Activated B cell treated with CpG ODN at 0.5 μM for 24 hours (primary cell): ENCODE data around the gene REM1. TPM values are rescaled to one million over a fixed set of nuclear protein-coding genes. Genes with fewer than 3 reads are reported as not detected.
A peak's percentile ranks its signal among the peaks of the same experiment; 100 is the strongest.
"Not testable (repeated sequence)": the region's sequence is repeated elsewhere in the genome, so short reads cannot be mapped to it uniquely, and the experiment has no call there.

ENCODE experiments used
- ATAC-seq: fragments of 200-7000 bp; cut with Tn5 transposase; one replicate; pipeline ENCODE4 v1.10.0; 2021; ENCODE audit warnings: low read depth, mild to moderate bottlenecking, moderate library complexity
- CTCF ChIA-PET: fragments of 350-600 bp; sonication (Branson Sonifier 250); formaldehyde crosslinking; loops from one replicate; lab custom pipeline; 2021; ENCODE audit warnings: antibody characterized with exemption; lab: Charles Lee
- POLR2A ChIA-PET: fragments of 350-600 bp; sonication (Branson Sonifier 250); formaldehyde crosslinking; loops from one replicate; lab custom pipeline; 2021; ENCODE audit warnings: antibody characterized with exemption; lab: Charles Lee
- DNase-seq: peaks from one replicate; pipeline ENCODE4 v3.0.0; 2022
- H3K27ac Mint-ChIP-seq: one replicate; pipeline ENCODE4 v1.8.0; 2020; ENCODE audit warnings: mixed read lengths
- H3K27me3 Mint-ChIP-seq: one replicate; pipeline ENCODE4 v1.8.0; 2021; ENCODE audit warnings: mixed read lengths
- H3K36me3 Mint-ChIP-seq: one replicate; pipeline ENCODE4 v1.8.0; 2021; ENCODE audit warnings: low read depth, mixed read lengths
- H3K4me1 Mint-ChIP-seq: one replicate; pipeline ENCODE4 v1.8.0; 2021; ENCODE audit warnings: mixed read lengths
- H3K4me3 Mint-ChIP-seq: one replicate; pipeline ENCODE4 v1.8.0; 2020; ENCODE audit warnings: mild to moderate bottlenecking, mixed read lengths
- H3K9me3 Mint-ChIP-seq: one replicate; pipeline ENCODE4 v1.8.0; 2020; ENCODE audit warnings: mixed read lengths
- intact Hi-C: fragments of 100-400 bp; cut with micrococcal nuclease; formaldehyde crosslinking; loops from one replicate; pipeline ENCODE4 v1.15.1; 2024
- total RNA-seq: library from RNA; stranded (reverse); gene quantifications from 2 replicates; pipeline ENCODE4 v1.2.3, GENCODE V29; 2022
- TF ChIP-seq, protein P1 (sequence below): fragments of 200-600 bp; IDR thresholded peaks from one replicate; pipeline ENCODE4 v1.8.0; 2022; ENCODE audit warnings: antibody characterized with exemption, mild to moderate bottlenecking

The REM1 gene
- total RNA-seq, 1 donor from 2014 or later = not detected

- DNase-seq (no peak), ATAC-seq (no peak)
- no peak overlapping the region for H3K27ac Mint-ChIP-seq
- no peaks in the 10 kb centered on the region for H3K9me3 Mint-ChIP-seq
- H3K4me1 Mint-ChIP-seq = no peaks in the 10 kb centered on the region
- no peaks in the 10 kb centered on the region for H3K36me3 Mint-ChIP-seq
- ChIA-PET POLR2A (no interaction called here), CTCF (no interaction called here)
- TF ChIP-seq, protein P1, sequence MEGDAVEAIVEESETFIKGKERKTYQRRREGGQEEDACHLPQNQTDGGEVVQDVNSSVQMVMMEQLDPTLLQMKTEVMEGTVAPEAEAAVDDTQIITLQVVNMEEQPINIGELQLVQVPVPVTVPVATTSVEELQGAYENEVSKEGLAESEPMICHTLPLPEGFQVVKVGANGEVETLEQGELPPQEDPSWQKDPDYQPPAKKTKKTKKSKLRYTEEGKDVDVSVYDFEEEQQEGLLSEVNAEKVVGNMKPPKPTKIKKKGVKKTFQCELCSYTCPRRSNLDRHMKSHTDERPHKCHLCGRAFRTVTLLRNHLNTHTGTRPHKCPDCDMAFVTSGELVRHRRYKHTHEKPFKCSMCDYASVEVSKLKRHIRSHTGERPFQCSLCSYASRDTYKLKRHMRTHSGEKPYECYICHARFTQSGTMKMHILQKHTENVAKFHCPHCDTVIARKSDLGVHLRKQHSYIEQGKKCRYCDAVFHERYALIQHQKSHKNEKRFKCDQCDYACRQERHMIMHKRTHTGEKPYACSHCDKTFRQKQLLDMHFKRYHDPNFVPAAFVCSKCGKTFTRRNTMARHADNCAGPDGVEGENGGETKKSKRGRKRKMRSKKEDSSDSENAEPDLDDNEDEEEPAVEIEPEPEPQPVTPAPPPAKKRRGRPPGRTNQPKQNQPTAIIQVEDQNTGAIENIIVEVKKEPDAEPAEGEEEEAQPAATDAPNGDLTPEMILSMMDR = no peak
- H3K27me3 Mint-ChIP-seq = peaks cover 17% of the 10 kb centered on the region
- H3K4me3 Mint-ChIP-seq = no peak overlapping the region
- intact Hi-C loops = no loop called here
Observed at GRCh38 chr20:31490752-31491151, 15.7 kb downstream of the REM1 start.

GRCh38 chr20:31494131-31494530 lies 19.0 kb downstream of the REM1 start:
- intact Hi-C loops = no loop called here
- Mint-ChIP-seq H3K27me3 (peaks cover 20% of the 10 kb centered on the region), H3K4me3 (no peak overlapping the region), H3K9me3 (no peaks in the 10 kb centered on the region), H3K4me1 (no peaks in the 10 kb centered on the region), H3K27ac (no peak overlapping the region), H3K36me3 (no peaks in the 10 kb centered on the region)
- POLR2A ChIA-PET = no interaction called here
- TF ChIP-seq, protein P1 = no peak
- DNase-seq = no peak
- no peak for ATAC-seq
- CTCF ChIA-PET = no interaction called here

DNA sequence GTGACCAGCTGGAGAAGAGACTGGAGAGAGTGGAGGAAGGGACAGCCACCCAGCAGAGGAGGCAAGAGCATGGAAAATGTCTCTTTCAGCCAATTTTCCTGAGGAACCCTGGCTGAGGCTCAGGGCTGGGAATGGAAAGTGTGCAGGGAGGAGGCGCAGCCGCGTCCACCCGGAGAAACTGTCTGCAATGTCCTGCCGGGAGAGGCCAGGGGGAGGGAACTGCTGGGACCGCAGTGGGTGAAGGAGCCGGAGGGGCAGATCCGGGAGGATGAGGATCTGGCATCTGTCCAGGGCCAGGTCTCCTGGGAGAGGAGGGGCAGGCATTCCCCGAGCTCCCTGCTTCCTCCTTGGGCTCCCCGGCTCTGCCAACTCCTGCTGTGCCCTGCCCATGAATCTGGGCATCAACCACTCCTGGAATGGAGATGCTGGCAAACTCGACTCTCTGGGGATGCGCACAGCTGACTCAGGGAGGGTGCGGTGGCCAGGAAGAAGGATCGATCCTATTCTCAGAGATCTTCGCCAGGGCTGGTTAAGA lies 21.7 kb downstream of the REM1 start:
- intact Hi-C loops = no loop called here
- no peak overlapping the region for H3K27ac Mint-ChIP-seq
- H3K4me3 Mint-ChIP-seq = no peak overlapping the region
- H3K9me3 Mint-ChIP-seq = no peaks in the 10 kb centered on the region
- ChIA-PET CTCF (no interaction called here), POLR2A (no interaction called here)
- H3K27me3 Mint-ChIP-seq = peaks cover 20% of the 10 kb centered on the region
- no peaks in the 10 kb centered on the region for H3K4me1 Mint-ChIP-seq
- DNase-seq (no peak), ATAC-seq (no peak)
- H3K36me3 Mint-ChIP-seq = no peaks in the 10 kb centered on the region
- TF ChIP-seq, protein P1 = no peak

DNA sequence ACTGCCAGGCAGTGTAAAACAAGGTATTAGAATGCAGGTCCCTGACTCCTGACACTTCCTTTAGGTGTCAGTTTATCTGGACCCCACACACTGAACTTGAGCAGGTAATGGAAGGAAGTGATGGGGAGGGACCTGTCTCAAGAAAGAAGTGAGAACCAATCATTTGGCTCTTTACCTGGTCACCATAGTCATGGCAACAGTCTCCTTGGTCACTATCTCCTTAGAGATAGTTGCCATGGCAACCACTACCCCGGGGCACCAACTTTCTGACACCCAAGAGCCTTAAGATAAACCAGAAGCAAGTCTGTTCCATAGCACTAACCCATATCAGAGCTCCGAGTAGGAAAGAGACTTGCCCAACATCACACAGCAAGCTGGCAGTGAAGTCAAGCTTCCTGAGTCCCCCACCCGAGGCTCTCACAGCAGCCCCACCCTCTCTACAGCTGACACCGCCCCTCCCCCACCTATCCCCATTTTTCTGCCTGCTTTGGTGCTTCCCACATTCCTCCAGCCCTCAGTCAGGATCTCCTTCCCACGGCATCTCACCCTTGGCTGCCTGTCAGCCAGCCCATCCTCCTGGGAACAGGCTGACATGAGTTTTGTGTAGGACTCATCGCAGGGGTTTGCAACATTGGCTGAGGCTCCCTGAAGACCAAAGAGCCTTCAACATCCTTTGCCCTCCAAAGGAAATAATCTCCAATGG lies 22.9 kb downstream of the REM1 start:
- no peaks in the 10 kb centered on the region for H3K9me3 Mint-ChIP-seq
- POLR2A ChIA-PET = interaction anchor here (0.7 kb wide), 1 partner anchor 35 kb away, joined by 3 read pairs; no protein-coding TSS in a partner anchor
- intact Hi-C loops = no loop called here
- DNase-seq = no peak
- CTCF ChIA-PET = no interaction called here
- no peaks in the 10 kb centered on the region for H3K4me1 Mint-ChIP-seq
- H3K27me3 Mint-ChIP-seq = peaks cover 20% of the 10 kb centered on the region
- H3K27ac Mint-ChIP-seq = no peak overlapping the region
- no peak for ATAC-seq
- H3K4me3 Mint-ChIP-seq = no peak overlapping the region
- no peaks in the 10 kb centered on the region for H3K36me3 Mint-ChIP-seq
- TF ChIP-seq, protein P1 = no peak

DNA sequence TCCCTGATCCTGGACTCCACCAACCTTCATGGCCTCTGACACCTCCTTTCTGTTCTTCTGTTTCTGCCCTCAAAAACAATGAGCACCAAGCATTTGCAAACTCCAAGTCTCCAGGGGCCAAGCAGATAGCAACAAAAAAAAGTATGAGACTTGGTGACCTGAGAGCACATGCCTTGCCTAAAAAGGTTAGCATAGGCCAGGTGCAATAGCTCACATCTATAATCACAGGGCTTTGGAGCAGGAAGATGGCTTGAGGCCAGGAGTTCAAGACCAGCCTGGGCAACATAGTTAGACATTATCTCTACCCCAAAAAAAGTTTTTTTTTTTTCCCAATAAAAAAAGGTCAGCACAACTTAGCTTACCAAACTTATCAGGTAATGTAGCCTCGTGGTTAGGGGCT lies 25.4 kb downstream of the REM1 start:
- TF ChIP-seq, protein P1 = no peak
- no peak overlapping the region for H3K27ac Mint-ChIP-seq
- no peak overlapping the region for H3K4me3 Mint-ChIP-seq
- no peaks in the 10 kb centered on the region for H3K36me3 Mint-ChIP-seq
- H3K9me3 Mint-ChIP-seq = no peaks in the 10 kb centered on the region
- POLR2A ChIA-PET = no interaction called here
- CTCF ChIA-PET = interaction anchor here (4.6 kb wide), 1 partner anchor 43 kb away, joined by 68 read pairs; no protein-coding TSS in a partner anchor
- intact Hi-C loops = loop anchor here (5.0 kb wide), 1 partner anchor 1143 kb away; no protein-coding TSS in a partner anchor
- DNase-seq (no peak), ATAC-seq (no peak)
- H3K4me1 Mint-ChIP-seq = no peaks in the 10 kb centered on the region
- H3K27me3 Mint-ChIP-seq = peaks cover 25% of the 10 kb centered on the region

- POLR2A ChIA-PET, H3K9me3 Mint-ChIP-seq, H3K4me1 Mint-ChIP-seq, H3K4me3 Mint-ChIP-seq, H3K27ac Mint-ChIP-seq, H3K36me3 Mint-ChIP-seq: not testable (repeated sequence)
- H3K27me3 Mint-ChIP-seq = peaks cover 19% of the 10 kb centered on the region
- CTCF ChIA-PET = interaction anchor here (0.6 to 4.6 kb wide), 16 partner anchors 10 to 110 kb away, joined by 3 to 68 read pairs (median 4); partner anchors contain the start of gene HM13
- DNase-seq (peak; percentile 63), ATAC-seq (peak; percentile 97)
- intact Hi-C loops = loop anchor here (1.0 to 5.0 kb wide), 3 partner anchors 43 to 1146 kb away; no protein-coding TSS in a partner anchor
Observed at GRCh38 chr20:31502884-31503673, 28.0 kb downstream of the REM1 start.
